GM23338 (cell line): ENCODE data around the gene ADAMTS17. TPM values are rescaled to one million over a fixed set of nuclear protein-coding genes. Genes with fewer than 3 reads are reported as not detected.

Experiments used
- ATAC-seq: fragments of 200-7000 bp; cut with Tn5 transposase; 3 replicates; pipeline ENCODE4 v1.9.1; 2020
- DNase-seq: peaks from one replicate; pipeline ENCODE4 v3.0.0-alpha.2; 2015; ENCODE audit warnings: low spot score
- H2AFZ ChIP-seq: fragments of 200-600 bp; sonication (generic); 2 replicates; pipeline ENCODE4 v1.8.0; 2016; ENCODE audit warnings: antibody characterized with exemption, mild to moderate bottlenecking, moderate library complexity
- H3F3A ChIP-seq: fragments of 200-600 bp; sonication (generic); replicated peaks from 2 replicates; pipeline ENCODE4 v1.8.0; 2017; ENCODE audit warnings: antibody characterized with exemption, mixed run types, low read depth
- H3K27ac ChIP-seq: fragments of 200-600 bp; sonication (generic); 2 replicates; pipeline ENCODE4 v1.6.1; 2016; ENCODE audit warnings: low read depth
- H3K27me3 ChIP-seq: fragments of 200-600 bp; sonication (generic); 2 replicates; pipeline ENCODE4 v1.8.0; 2016; ENCODE audit warnings: mild to moderate bottlenecking, mixed run types, moderate library complexity; ENCODE audit not compliant: insufficient read depth
- H3K36me3 ChIP-seq: fragments of 200-600 bp; sonication (generic); 2 replicates; pipeline ENCODE4 v1.8.0; 2016; ENCODE audit warnings: mild to moderate bottlenecking; ENCODE audit not compliant: insufficient read depth
- H3K4me1 ChIP-seq: fragments of 200-600 bp; sonication (generic); 2 replicates; pipeline ENCODE4 v1.8.0; 2016; ENCODE audit warnings: mild to moderate bottlenecking, moderate library complexity; ENCODE audit not compliant: insufficient read depth
- H3K4me2 ChIP-seq: fragments of 200-600 bp; sonication (generic); 2 replicates; pipeline ENCODE4 v1.7.1; 2017; ENCODE audit warnings: mixed run types
- H3K4me3 ChIP-seq: fragments of 200-600 bp; sonication (generic); 2 replicates; pipeline ENCODE4 v1.6.1; 2016; ENCODE audit warnings: mixed run types
- H3K79me2 ChIP-seq: fragments of 200-600 bp; sonication (generic); replicated peaks from 2 replicates; pipeline ENCODE4 v1.8.0; 2017; ENCODE audit warnings: mild to moderate bottlenecking; ENCODE audit not compliant: insufficient read depth
- H3K9me2 ChIP-seq: fragments of 200-600 bp; sonication (generic); 2 replicates; pipeline ENCODE4 v1.8.0; 2017; ENCODE audit not compliant: insufficient read depth
- H4K20me1 ChIP-seq: fragments of 200-600 bp; sonication (generic); replicated peaks from 2 replicates; pipeline ENCODE4 v1.8.0; 2017; ENCODE audit warnings: mild to moderate bottlenecking; ENCODE audit not compliant: insufficient read depth
- H3K27ac Mint-ChIP-seq: 2 replicates; pipeline ENCODE4 v1.8.0; 2020; ENCODE audit warnings: inconsistent platforms, mild to moderate bottlenecking, moderate library complexity, mixed read lengths
- H3K27me3 Mint-ChIP-seq: 3 replicates; pipeline ENCODE4 v1.8.0; 2022; ENCODE audit warnings: low read depth, mild to moderate bottlenecking, moderate library complexity, mixed read lengths, inconsistent platforms; ENCODE audit not compliant: insufficient read depth, poor library complexity
- H3K36me3 Mint-ChIP-seq: 3 replicates; pipeline ENCODE4 v1.8.0; 2021; ENCODE audit warnings: low read depth, mild to moderate bottlenecking, inconsistent platforms, moderate library complexity, mixed read lengths
- H3K4me1 Mint-ChIP-seq: 3 replicates; pipeline ENCODE4 v1.8.0; 2020; ENCODE audit warnings: mild to moderate bottlenecking, inconsistent platforms, mixed read lengths
- H3K4me3 Mint-ChIP-seq: 3 replicates; pipeline ENCODE4 v1.8.0; 2021; ENCODE audit warnings: moderate library complexity, mild to moderate bottlenecking, inconsistent platforms, mixed read lengths
- H3K9me3 Mint-ChIP-seq: 3 replicates; pipeline ENCODE4 v1.8.0; 2020; ENCODE audit warnings: moderate library complexity, mild to moderate bottlenecking, inconsistent platforms, mixed read lengths
- EZH2 ChIP-seq: fragments of 200-600 bp; sonication (generic); IDR thresholded peaks from one replicate; pipeline ENCODE4 v1.8.0; 2017; ENCODE audit warnings: antibody characterized with exemption, mild to moderate bottlenecking, low read depth; ENCODE audit not compliant: unreplicated experiment
- EZH2phosphoT487 ChIP-seq: fragments of 200-600 bp; sonication (generic); IDR thresholded peaks from one replicate; pipeline ENCODE4 v1.8.1; 2018; ENCODE audit warnings: antibody characterized with exemption; ENCODE audit not compliant: unreplicated experiment
- JUNB ChIP-seq: IDR thresholded peaks from one replicate; pipeline ENCODE4 v1.6.1; 2016; ENCODE audit warnings: antibody characterized with exemption; ENCODE audit not compliant: unreplicated experiment
- STAT1 ChIP-seq: IDR thresholded peaks from one replicate; pipeline ENCODE4 v1.6.1; 2016; ENCODE audit warnings: antibody characterized with exemption; ENCODE audit not compliant: unreplicated experiment
- ZNF462 ChIP-seq: fragments of 250-450 bp; sonication (Bioruptor Pico); IDR thresholded peaks from 2 replicates; pipeline ENCODE4 v1.5.0; 2020; ENCODE audit warnings: mild to moderate bottlenecking, moderate library complexity
- polyA plus RNA-seq: library from polyadenylated mRNA; unstranded; fragments of >200 nt; fragmentation: Nextera tagmentation; extraction: Ambion mirVana; gene quantifications from 2 replicates; pipeline ENCODE4 v1.2.1, GENCODE V29; 2016
- total RNA-seq: library from RNA; depleted of rRNA; stranded (reverse); fragments of >200 nt; shearing (Covaris generic); gene quantifications from 2 replicates; pipeline ENCODE4 v1.2.3, GENCODE V29; 2014

ADAMTS17 gene
- total and polyA plus RNA-seq, 2 experiments from 2014 or later: 0.60 to 3.8 TPM

- no peak for ATAC-seq
- Mint-ChIP-seq H3K27ac (no peak overlapping the region), H3K4me3 (no peak overlapping the region), H3K36me3 (no peaks in the 10 kb centered on the region; the same call in 2 of the 3 replicates), H3K27me3 (no peaks in the 10 kb centered on the region), H3K9me3 (peaks cover 4% of the 10 kb centered on the region; the same call in 2 of the 3 replicates), H3K4me1 (peaks cover 5% of the 10 kb centered on the region)
- H3K27me3 ChIP-seq: no peaks in the 10 kb centered on the region
- H4K20me1 ChIP-seq: no peaks in the 10 kb centered on the region
- TF ChIP-seq ZNF462 (CRISPR knock-in tag) (no peak), STAT1 (no peak), JUNB (no peak), EZH2phosphoT487 (no peak), EZH2 (no peak)
- H3F3A ChIP-seq: no peaks in the 10 kb centered on the region
- DNase-seq: no peak
- H3K4me2 ChIP-seq: no peak overlapping the region
- no peak overlapping the region for H3K4me3 ChIP-seq
- no peaks in the 10 kb centered on the region for H3K79me2 ChIP-seq
- H2AFZ ChIP-seq: no peak overlapping the region
- no peak overlapping the region for H3K27ac ChIP-seq
- H3K36me3 ChIP-seq: peaks cover 16% of the 10 kb centered on the region; the same call in 1 of the 2 replicates
- peaks cover 6% of the 10 kb centered on the region for H3K9me2 ChIP-seq
- no peaks in the 10 kb centered on the region for H3K4me1 ChIP-seq
These were observed 167.4 kb downstream of the ADAMTS17 start for GRCh38 chr15:100174159-100174903.
